ENCODE measurements around the gene PDSS2.

DNA sequence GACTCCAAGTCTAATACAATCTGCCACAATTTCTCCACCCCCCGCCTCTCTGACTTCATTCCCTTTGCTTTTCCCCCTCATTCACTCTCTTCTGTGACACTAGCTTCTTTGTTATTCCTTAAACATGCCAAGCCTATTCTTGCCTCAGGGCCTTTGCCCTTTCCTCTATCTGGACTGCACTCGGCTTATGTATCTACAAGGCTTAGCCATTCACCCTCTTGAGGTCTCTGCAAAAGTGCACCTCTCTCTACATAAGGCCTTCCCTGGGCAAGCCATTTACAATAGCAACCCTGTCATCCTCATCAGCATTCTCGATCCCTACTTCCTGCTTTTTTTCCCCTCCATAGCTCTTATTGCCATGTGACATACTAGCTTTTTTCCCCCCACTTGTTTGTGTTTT lies 168.9 kb downstream of the PDSS2 start:
- TF ChIP-seq SIX5 (IDR thresholded peaks at IDR 0.05; ENCODE audit: borderline replicate concordance in 1 of 2, insufficient read depth in 1 of 2, low read depth in 1 of 2, low read length in 2 of 2) (no peak), ATF3 (IDR thresholded peaks at IDR 0.05) (no peak), ATF3 (CRISPR knock-in tag; conservative IDR thresholded peaks at IDR 0.05) (no peak), TCF7L2 (IDR thresholded peaks at IDR 0.05; ENCODE audit: low read depth, low read length) (no peak), ZNF184 (CRISPR knock-in tag; IDR thresholded peaks at IDR 0.05) (no peak), REST (IDR thresholded peaks at IDR 0.05; ENCODE audit: borderline replicate concordance) (no peak), REST (CRISPR knock-in tag; IDR thresholded peaks at IDR 0.05; ENCODE audit: low read depth) (no peak), ZBTB34 (CRISPR knock-in tag; IDR thresholded peaks at IDR 0.05) (no peak), JUND (IDR thresholded peaks at IDR 0.05; ENCODE audit: borderline replicate concordance, low read depth, low read length) (no peak), JUND (tag; IDR thresholded peaks at IDR 0.05; ENCODE audit: borderline replicate concordance, low read depth, low read length) (no peak), ZNF24 (IDR thresholded peaks at IDR 0.05) (no peak), KAT7 (CRISPR knock-in tag; IDR thresholded peaks at IDR 0.05; ENCODE audit: borderline replicate concordance) (no peak)
